A673 (cell line): ENCODE results near the gene ANKRD49.

ENCODE experiments used
- CTCF ChIP-seq: fragments of 300-800, 200-600 bp; sonication (generic); conservative IDR thresholded peaks from 2 replicates; pipeline ENCODE4 v1.5.1; 2017; ENCODE audit warnings: low read depth, mild to moderate bottlenecking, antibody characterized with exemption, low read length, moderate library complexity, mixed read lengths
- EZH2 ChIP-seq: fragments of 200-600 bp; sonication (generic); IDR thresholded peaks from 2 replicates; pipeline ENCODE4 v1.6.1; 2017; ENCODE audit warnings: borderline replicate concordance, low read depth, mild to moderate bottlenecking, mixed read lengths, antibody characterized with exemption, low read length; ENCODE audit not compliant: poor library complexity, severe bottlenecking

- no peak for TF ChIP-seq CTCF
- no peak for TF ChIP-seq EZH2
Observed at GRCh38 chr11:94528551-94528950, 34.8 kb downstream of the ANKRD49 start.
